Mesangial cell (primary cell): ENCODE data around the gene CYB5R2. TPM values are rescaled to one million over a fixed set of nuclear protein-coding genes. Genes with fewer than 3 reads are reported as not detected.

Experiments used
- total RNA-seq: library from RNA; depleted of rRNA; stranded (reverse); fragments of >200 nt; gene quantifications from 2 replicates; pipeline ENCODE4 v1.2.3, GENCODE V29; 2015

Gene CYB5R2
- 5.7 and 6.3 TPM in 2 replicates for total RNA-seq

GRCh38 chr11:7672960-7673723 lies at the start of gene CYB5R2:
Gene CYB5R2, minus strand, starts transcription at chr11:7673500. Its CDS starts 675 bp downstream, at chr11:7672825.

GRCh38 chr11:7706377-7706776 lies 33.1 kb upstream of the CYB5R2 start, which contains the start of gene OVCH2:
Gene OVCH2, minus strand, starts transcription at chr11:7706477. Its CDS starts 83 bp downstream, at chr11:7706394.

Other genes with a start within 250 kb of the CYB5R2 start
- 0.25 TPM in 1 of 2 replicates, not detected in the other for gene OLFML1, start 188.0 kb downstream of the CYB5R2 start, total RNA-seq
- gene PPFIBP2, start 159.5 kb downstream of the CYB5R2 start, total RNA-seq: 0.16 and 2.0 TPM in 2 replicates
- gene OVCH2, start 33.0 kb upstream of the CYB5R2 start, total RNA-seq: not detected in 2 replicates
- not detected in 2 replicates for gene OR5P2, start 123.4 kb upstream of the CYB5R2 start, total RNA-seq
- not detected in 2 replicates for gene OR5P3, start 157.3 kb upstream of the CYB5R2 start, total RNA-seq